HUES48 (cell line): Measurements from ENCODE around the gene LRP1.

Source experiments
- H3K27ac ChIP-seq: one replicate; pipeline ENCODE4 v1.7.0; 2013; ENCODE audit warnings: low read depth, low read length, inconsistent platforms
- H3K27me3 ChIP-seq: 2 replicates; pipeline ENCODE4 v1.6.1; 2013; ENCODE audit warnings: mild to moderate bottlenecking, low read length; ENCODE audit not compliant: control insufficient read depth, insufficient read depth
- H3K36me3 ChIP-seq: 2 replicates; pipeline ENCODE4 v1.6.1; 2013; ENCODE audit warnings: low read length; ENCODE audit not compliant: control insufficient read depth, insufficient read depth
- H3K4me1 ChIP-seq: 2 replicates; pipeline ENCODE4 v1.6.1; 2013; ENCODE audit warnings: mild to moderate bottlenecking, low read length; ENCODE audit not compliant: control insufficient read depth, insufficient read depth
- H3K4me3 ChIP-seq: 2 replicates; pipeline ENCODE4 v1.5.1; 2013; ENCODE audit warnings: mild to moderate bottlenecking, low read depth, low read length
- H3K9ac ChIP-seq: 2 replicates; pipeline ENCODE4 v1.6.1; 2013; ENCODE audit warnings: mild to moderate bottlenecking, low read depth, low read length, moderate library complexity
- H3K9me3 ChIP-seq: 2 replicates; pipeline ENCODE4 v1.6.1; 2013; ENCODE audit warnings: low read length; ENCODE audit not compliant: control insufficient read depth, insufficient read depth

LRP1 gene

GRCh38 chr12:57201631-57202030, 73.3 kb downstream of the LRP1 start:
- H3K9me3 ChIP-seq = no peaks in the 10 kb centered on the region
- H3K27me3 ChIP-seq = no peaks in the 10 kb centered on the region
- H3K36me3 ChIP-seq = peaks cover 99% of the 10 kb centered on the region
- no peak overlapping the region for H3K27ac ChIP-seq
- no peaks in the 10 kb centered on the region for H3K4me1 ChIP-seq
- no peak overlapping the region for H3K4me3 ChIP-seq
- H3K9ac ChIP-seq = no peak overlapping the region

- Histone ChIP-seq H3K4me1 (no peaks in the 10 kb centered on the region), H3K4me3 (no peak overlapping the region), H3K27me3 (no peaks in the 10 kb centered on the region), H3K36me3 (peaks cover 94% of the 10 kb centered on the region), H3K9me3 (no peaks in the 10 kb centered on the region), H3K9ac (no peak overlapping the region), H3K27ac (no peak overlapping the region)
Measured at GRCh38 chr12:57202321-57202720, 74.0 kb downstream of the LRP1 start.

- no peak overlapping the region for H3K4me3 ChIP-seq
- no peak overlapping the region for H3K27ac ChIP-seq
- H3K27me3 ChIP-seq = no peaks in the 10 kb centered on the region
- H3K36me3 ChIP-seq = peaks cover 94% of the 10 kb centered on the region
- H3K9me3 ChIP-seq = no peaks in the 10 kb centered on the region
- H3K4me1 ChIP-seq = no peaks in the 10 kb centered on the region
- no peak overlapping the region for H3K9ac ChIP-seq
Measured at GRCh38 chr12:57203201-57203600, 74.9 kb downstream of the LRP1 start.

GRCh38 chr12:57203791-57204190, 75.5 kb downstream of the LRP1 start:
- no peak overlapping the region for H3K9ac ChIP-seq
- no peaks in the 10 kb centered on the region for H3K9me3 ChIP-seq
- no peak overlapping the region for H3K27ac ChIP-seq
- no peaks in the 10 kb centered on the region for H3K27me3 ChIP-seq
- no peaks in the 10 kb centered on the region for H3K4me1 ChIP-seq
- no peak overlapping the region for H3K4me3 ChIP-seq
- H3K36me3 ChIP-seq = peaks cover 94% of the 10 kb centered on the region

GRCh38 chr12:57204454-57204853, 76.2 kb downstream of the LRP1 start:
- Histone ChIP-seq H3K9me3 (no peaks in the 10 kb centered on the region), H3K27ac (no peak overlapping the region), H3K36me3 (peaks cover 94% of the 10 kb centered on the region), H3K27me3 (no peaks in the 10 kb centered on the region), H3K9ac (no peak overlapping the region), H3K4me1 (no peaks in the 10 kb centered on the region), H3K4me3 (no peak overlapping the region)

GRCh38 chr12:57205186-57205585, 76.9 kb downstream of the LRP1 start:
- H3K27me3 ChIP-seq = no peaks in the 10 kb centered on the region
- no peak overlapping the region for H3K9ac ChIP-seq
- no peaks in the 10 kb centered on the region for H3K9me3 ChIP-seq
- H3K4me1 ChIP-seq = no peaks in the 10 kb centered on the region
- H3K27ac ChIP-seq = no peak overlapping the region
- H3K4me3 ChIP-seq = no peak overlapping the region
- peaks cover 94% of the 10 kb centered on the region for H3K36me3 ChIP-seq

GRCh38 chr12:57205931-57206330, 77.6 kb downstream of the LRP1 start:
- no peaks in the 10 kb centered on the region for H3K9me3 ChIP-seq
- H3K9ac ChIP-seq = no peak overlapping the region
- H3K27ac ChIP-seq = no peak overlapping the region
- H3K4me1 ChIP-seq = no peaks in the 10 kb centered on the region
- peaks cover 95% of the 10 kb centered on the region for H3K36me3 ChIP-seq
- H3K4me3 ChIP-seq = no peak overlapping the region
- no peaks in the 10 kb centered on the region for H3K27me3 ChIP-seq

- no peaks in the 10 kb centered on the region for H3K4me1 ChIP-seq
- no peak overlapping the region for H3K4me3 ChIP-seq
- H3K27me3 ChIP-seq = no peaks in the 10 kb centered on the region
- peaks cover 91% of the 10 kb centered on the region for H3K36me3 ChIP-seq
- H3K9me3 ChIP-seq = no peaks in the 10 kb centered on the region
- no peak overlapping the region for H3K9ac ChIP-seq
- no peak overlapping the region for H3K27ac ChIP-seq
Measured at GRCh38 chr12:57207731-57208630, 79.7 kb downstream of the LRP1 start.

GRCh38 chr12:57208631-57209282, 80.5 kb downstream of the LRP1 start:
- peaks cover 4% of the 10 kb centered on the region for H3K27me3 ChIP-seq
- no peaks in the 10 kb centered on the region for H3K9me3 ChIP-seq
- no peak overlapping the region for H3K27ac ChIP-seq
- H3K9ac ChIP-seq = no peak overlapping the region
- H3K36me3 ChIP-seq = peaks cover 83% of the 10 kb centered on the region
- peaks cover 4% of the 10 kb centered on the region for H3K4me1 ChIP-seq
- no peak overlapping the region for H3K4me3 ChIP-seq

GRCh38 chr12:57209916-57210315, 81.6 kb downstream of the LRP1 start:
- Histone ChIP-seq H3K9me3 (no peaks in the 10 kb centered on the region), H3K4me3 (no peak overlapping the region), H3K4me1 (peaks cover 9% of the 10 kb centered on the region), H3K36me3 (peaks cover 71% of the 10 kb centered on the region), H3K27ac (no peak overlapping the region), H3K9ac (no peak overlapping the region), H3K27me3 (peaks cover 15% of the 10 kb centered on the region)

- Histone ChIP-seq H3K9ac (no peak overlapping the region), H3K27ac (no peak overlapping the region)
Measured at GRCh38 chr12:57210461-57210860, 82.2 kb downstream of the LRP1 start.

More at GRCh38 chr12:57210461-57210860, 82.2 kb downstream of the LRP1 start:
- peaks cover 21% of the 10 kb centered on the region for H3K27me3 ChIP-seq
- H3K4me3 ChIP-seq = no peak overlapping the region
- H3K9me3 ChIP-seq = no peaks in the 10 kb centered on the region
- H3K36me3 ChIP-seq = peaks cover 66% of the 10 kb centered on the region
- H3K4me1 ChIP-seq = peaks cover 11% of the 10 kb centered on the region
